SK-MEL-5 (cell line): ENCODE measurements around the gene KCTD12. TPM values are rescaled to one million over a fixed set of nuclear protein-coding genes. Genes with fewer than 3 reads are reported as not detected.

Source experiments
- DNase-seq: peaks from one replicate; pipeline ENCODE4 v3.0.0-alpha.2; 2016; ENCODE audit warnings: low read depth, low spot score
- in situ Hi-C: cut with HindIII; loops from 2 replicates; pipeline ENCODE4 v1.10.0; 2016; ENCODE audit warnings: low sequenced_read_pairs, high pct_unique_total_duplicates, low pct_unique_long_range_greater_than_20kb
- total RNA-seq: library from RNA; depleted of rRNA; stranded (reverse); fragments of >200 nt; shearing (Covaris generic); gene quantifications from 2 replicates; pipeline ENCODE4 v1.2.3, GENCODE V29; 2014

The KCTD12 gene
- total RNA-seq, 1 experiment from 2014 or later: 5.4 TPM

- DNase-seq: no peak
- in situ Hi-C loops: no loop called here
Measured at GRCh38 chr13:76894401-76895110, 8.4 kb upstream of the KCTD12 start.

GRCh38 chr13:76892488-76892887, 6.3 kb upstream of the KCTD12 start:
- in situ Hi-C loops: no loop called here
- no peak for DNase-seq

GRCh38 chr13:76890021-76890420, 3.8 kb upstream of the KCTD12 start:
- DNase-seq: no peak
- in situ Hi-C loops: no loop called here

- in situ Hi-C loops: no loop called here
- no peak for DNase-seq
Measured at GRCh38 chr13:76889254-76889653, 3.0 kb upstream of the KCTD12 start.

- in situ Hi-C loops: no loop called here
- DNase-seq: no peak
Measured at GRCh38 chr13:76888421-76888820, 2.2 kb upstream of the KCTD12 start.

- no peak for DNase-seq
- in situ Hi-C loops: no loop called here
Measured at GRCh38 chr13:76887076-76887563, 915 bp upstream of the KCTD12 start.

- in situ Hi-C loops: no loop called here
- DNase-seq: no peak
Measured at GRCh38 chr13:76886005-76886291, 257 bp downstream of the KCTD12 start.

GRCh38 chr13:76885203-76886004, 801 bp downstream of the KCTD12 start:
- in situ Hi-C loops: no loop called here
- peak; percentile 55 for DNase-seq

GRCh38 chr13:76884907-76885202, 1.4 kb downstream of the KCTD12 start:
- in situ Hi-C loops: no loop called here
- DNase-seq: no peak

- in situ Hi-C loops: no loop called here
- peak; percentile 24 for DNase-seq
Measured at GRCh38 chr13:76884186-76884906, 1.9 kb downstream of the KCTD12 start.

GRCh38 chr13:76883236-76883635, 3.0 kb downstream of the KCTD12 start:
- DNase-seq: no peak
- in situ Hi-C loops: no loop called here

GRCh38 chr13:76882431-76882830, 3.8 kb downstream of the KCTD12 start:
- in situ Hi-C loops: no loop called here
- no peak for DNase-seq

- DNase-seq: no peak
- in situ Hi-C loops: no loop called here
Measured at GRCh38 chr13:76879883-76880270, 6.3 kb downstream of the KCTD12 start.

- in situ Hi-C loops: no loop called here
- no peak for DNase-seq
Measured at GRCh38 chr13:76879203-76879882, 6.9 kb downstream of the KCTD12 start.

GRCh38 chr13:76878043-76878442, 8.2 kb downstream of the KCTD12 start:
- in situ Hi-C loops: no loop called here
- no peak for DNase-seq

- in situ Hi-C loops: no loop called here
- DNase-seq: no peak
Measured at GRCh38 chr13:76875271-76875815, 10.9 kb downstream of the KCTD12 start.

GRCh38 chr13:76874479-76874878, 11.7 kb downstream of the KCTD12 start:
- no peak for DNase-seq

GRCh38 chr13:76873445-76873844, 12.8 kb downstream of the KCTD12 start:
- in situ Hi-C loops: no loop called here

More at GRCh38 chr13:76874479-76874878, 11.7 kb downstream of the KCTD12 start:
- in situ Hi-C loops: no loop called here

More at GRCh38 chr13:76873445-76873844, 12.8 kb downstream of the KCTD12 start:
- no peak for DNase-seq
